GM03348 (cell line): ENCODE measurements around the gene SHLD2.
"Not testable (repeated sequence)": the region's sequence is repeated elsewhere in the genome, so short reads cannot be mapped to it uniquely, and the experiment has no call there.

Experiments
- DNase-seq: peaks from one replicate; pipeline ENCODE4 v3.0.0; 2012; ENCODE audit warnings: low spot score

The SHLD2 gene

GRCh38 chr10:87085537-87085936 is 9.5 kb upstream of the SHLD2 start:
- DNase-seq = no peak

- no peak for DNase-seq
Measured at GRCh38 chr10:87089746-87090145, 5.3 kb upstream of the SHLD2 start.

- no peak for DNase-seq
Measured at GRCh38 chr10:87090779-87091178, 4.2 kb upstream of the SHLD2 start.

- no peak for DNase-seq
Measured at GRCh38 chr10:87092376-87092860, 2.6 kb upstream of the SHLD2 start.

- DNase-seq = peak; percentile 24
Measured at GRCh38 chr10:87092861-87093631, 2.0 kb upstream of the SHLD2 start.

- peak; percentile 62 for DNase-seq
Measured at GRCh38 chr10:87093632-87094372, 1.2 kb upstream of the SHLD2 start.

- DNase-seq = peak; percentile 90
Measured at GRCh38 chr10:87095236-87095945, 385 bp downstream of the SHLD2 start.

GRCh38 chr10:87101996-87102395 is 7.0 kb downstream of the SHLD2 start:
- DNase-seq = no peak

- not testable (repeated sequence) for DNase-seq
Measured at GRCh38 chr10:87104727-87105126, 9.7 kb downstream of the SHLD2 start.

GRCh38 chr10:87105446-87106124 is 10.6 kb downstream of the SHLD2 start:
- DNase-seq = no peak

GRCh38 chr10:87118122-87118521 is 23.1 kb downstream of the SHLD2 start:
- DNase-seq = not testable (repeated sequence)

- DNase-seq = not testable (repeated sequence)
Measured at GRCh38 chr10:87119029-87119428, 24.0 kb downstream of the SHLD2 start.

GRCh38 chr10:87123351-87123750 is 28.3 kb downstream of the SHLD2 start:
- DNase-seq = not testable (repeated sequence)

GRCh38 chr10:87127048-87127447 is 32.0 kb downstream of the SHLD2 start:
- not testable (repeated sequence) for DNase-seq

- DNase-seq = not testable (repeated sequence)
Measured at GRCh38 chr10:87127607-87128156, 32.7 kb downstream of the SHLD2 start.

- not testable (repeated sequence) for DNase-seq
Measured at GRCh38 chr10:87132176-87132575, 37.2 kb downstream of the SHLD2 start.

GRCh38 chr10:87133936-87134335 is 38.9 kb downstream of the SHLD2 start:
- not testable (repeated sequence) for DNase-seq

- DNase-seq = not testable (repeated sequence)
Measured at GRCh38 chr10:87134440-87134839, 39.4 kb downstream of the SHLD2 start.

- not testable (repeated sequence) for DNase-seq
Measured at GRCh38 chr10:87137478-87137877, 42.5 kb downstream of the SHLD2 start.

GRCh38 chr10:87142230-87143108 is 47.5 kb downstream of the SHLD2 start:
- not testable (repeated sequence) for DNase-seq

- not testable (repeated sequence) for DNase-seq
Measured at GRCh38 chr10:87143109-87143418, 48.1 kb downstream of the SHLD2 start.
